ENCODE data around the gene MPZL1. TPM values are rescaled to one million over a fixed set of nuclear protein-coding genes. Genes with fewer than 3 reads are reported as not detected.

Gene MPZL1
- total RNA-seq, 1 experiment from 2014 or later = 52.9 TPM

DNA sequence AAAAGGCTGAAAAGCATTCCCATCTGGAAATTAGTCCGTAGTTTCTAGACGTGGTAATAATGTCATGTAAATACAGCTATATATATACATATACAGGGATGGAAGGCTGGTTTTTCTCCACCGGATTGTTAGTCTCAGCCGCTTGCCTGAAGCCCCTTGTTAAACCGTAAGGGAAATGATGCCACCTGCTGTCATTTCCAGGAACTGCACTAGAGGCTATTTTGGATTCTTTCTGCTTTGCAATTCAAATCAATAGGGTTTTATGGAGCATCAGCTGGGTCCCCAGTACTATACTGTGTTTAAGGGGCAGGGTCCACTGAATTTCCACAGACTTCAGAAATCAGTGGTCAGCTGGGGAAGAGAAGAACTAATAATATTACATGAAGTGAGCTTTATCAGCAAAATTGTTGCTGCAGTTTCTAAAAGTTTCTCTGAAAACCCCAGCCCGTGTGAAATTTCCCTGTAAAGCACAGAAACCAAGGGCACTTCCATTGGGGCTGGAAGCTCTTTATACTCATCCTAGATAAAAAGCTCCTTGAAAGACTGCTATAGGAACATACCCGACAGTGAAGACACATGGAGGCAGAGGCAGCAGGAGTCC is 33.8 kb upstream of the MPZL1 start:
- ATAC-seq = peak; percentile 86
- H3K9me2 ChIP-seq (ENCODE audit: insufficient read depth) = no peaks in the 10 kb centered on the region
- H4K20me1 ChIP-seq (ENCODE audit: insufficient read depth) = no peaks in the 10 kb centered on the region
- peak; percentile 72 for DNase-seq (ENCODE audit: low read depth, low spot score)
- intact Hi-C loops (cut with micrococcal nuclease) = loop anchor here (1.0 to 5.0 kb wide), 3 partner anchors 88 to 621 kb away; no protein-coding TSS in a partner anchor
- H3K27ac ChIP-seq (ENCODE audit: low read depth, low read length) = no peak overlapping the region
- no peak overlapping the region for H3K4me3 ChIP-seq (replicated peaks in 1 of 2; ENCODE audit: low read depth in 1 of 2, low read length in 2 of 2)
- no peaks in the 10 kb centered on the region for H3K36me3 ChIP-seq (ENCODE audit: control insufficient read depth in 1 of 2, insufficient read depth in 2 of 2, low read length in 2 of 2)
- no TSS peak for BruUV-seq (replicated peaks)
- peak overlapping the region; percentile 14 for H2AFZ ChIP-seq (ENCODE audit: low read depth, low read length, poor library complexity, severe bottlenecking)
- H3K9me3 ChIP-seq (ENCODE audit: control insufficient read depth in 1 of 2, insufficient read depth in 1 of 2, low read depth in 1 of 2, low read length in 2 of 2) = no peaks in the 10 kb centered on the region
- no peaks in the 10 kb centered on the region for H3K27me3 ChIP-seq (ENCODE audit: insufficient read depth, low read length)
- no peaks in the 10 kb centered on the region for H3K4me1 ChIP-seq (ENCODE audit: control insufficient read depth in 1 of 2, insufficient read depth in 2 of 2, low read length in 2 of 2)
- TF ChIP-seq, protein P1, sequence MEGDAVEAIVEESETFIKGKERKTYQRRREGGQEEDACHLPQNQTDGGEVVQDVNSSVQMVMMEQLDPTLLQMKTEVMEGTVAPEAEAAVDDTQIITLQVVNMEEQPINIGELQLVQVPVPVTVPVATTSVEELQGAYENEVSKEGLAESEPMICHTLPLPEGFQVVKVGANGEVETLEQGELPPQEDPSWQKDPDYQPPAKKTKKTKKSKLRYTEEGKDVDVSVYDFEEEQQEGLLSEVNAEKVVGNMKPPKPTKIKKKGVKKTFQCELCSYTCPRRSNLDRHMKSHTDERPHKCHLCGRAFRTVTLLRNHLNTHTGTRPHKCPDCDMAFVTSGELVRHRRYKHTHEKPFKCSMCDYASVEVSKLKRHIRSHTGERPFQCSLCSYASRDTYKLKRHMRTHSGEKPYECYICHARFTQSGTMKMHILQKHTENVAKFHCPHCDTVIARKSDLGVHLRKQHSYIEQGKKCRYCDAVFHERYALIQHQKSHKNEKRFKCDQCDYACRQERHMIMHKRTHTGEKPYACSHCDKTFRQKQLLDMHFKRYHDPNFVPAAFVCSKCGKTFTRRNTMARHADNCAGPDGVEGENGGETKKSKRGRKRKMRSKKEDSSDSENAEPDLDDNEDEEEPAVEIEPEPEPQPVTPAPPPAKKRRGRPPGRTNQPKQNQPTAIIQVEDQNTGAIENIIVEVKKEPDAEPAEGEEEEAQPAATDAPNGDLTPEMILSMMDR (IDR thresholded peaks at IDR 0.05 in 2 of 3, conservative IDR thresholded peaks at IDR 0.05 in 1 of 3; ENCODE audit: borderline replicate concordance in 1 of 3, insufficient read depth in 1 of 3, low read depth in 2 of 3, low read length in 2 of 3) = peak; percentile 83 to 89 (median 85)
- TF ChIP-seq EZH2phosphoT487 (IDR thresholded peaks at IDR 0.05; ENCODE audit: borderline replicate concordance) (no peak), JUND (IDR thresholded peaks at IDR 0.05) (no peak), RAD21 (IDR thresholded peaks at IDR 0.05; ENCODE audit: low read depth) (peak; percentile 89)
- H3K9ac ChIP-seq (ENCODE audit: low read length) = no peak overlapping the region
- ChIA-PET POLR2A (no interaction called here), CTCF (interaction anchor here (0.7 to 3.1 kb wide), 6 partner anchors 22 to 233 kb away, joined by 3 to 44 read pairs (median 4); no protein-coding TSS in a partner anchor), RAD21 (ENCODE audit: low non-redundant PET in 1 of 2, low total read pairs in 2 of 2, uncharacterized antibody in 2 of 2, unreplicated experiment in 2 of 2) (interaction anchor here in 1 of 2 experiments (1.6 kb wide), 1 partner anchor 87 kb away, joined by 6 read pairs; no protein-coding TSS in a partner anchor)
- no peak overlapping the region for H3K4me2 ChIP-seq (ENCODE audit: low read length)
- no peaks in the 10 kb centered on the region for H3K79me2 ChIP-seq (ENCODE audit: insufficient read depth, low read length)

DNA sequence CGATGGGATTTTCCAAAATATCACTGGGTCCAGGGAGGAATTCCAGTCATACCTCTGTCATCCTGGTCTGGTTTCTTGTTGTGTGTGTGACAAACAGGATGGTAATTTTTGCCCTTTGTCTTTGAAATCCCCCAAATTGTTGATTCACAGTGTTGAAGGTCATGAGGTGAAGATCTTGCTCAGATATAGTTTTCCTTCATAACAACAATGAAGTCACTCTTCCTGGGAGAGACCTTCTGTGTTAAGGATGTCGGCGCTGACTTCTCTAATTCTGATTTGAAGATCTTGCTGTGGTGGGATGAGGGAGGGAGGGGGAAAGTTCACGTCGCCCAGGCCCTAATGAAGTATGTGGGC is 32.2 kb upstream of the MPZL1 start:
- no peak for DNase-seq (ENCODE audit: low read depth, low spot score)
- no peak overlapping the region for H3K4me3 ChIP-seq (replicated peaks in 1 of 2; ENCODE audit: low read depth in 1 of 2, low read length in 2 of 2)
- H3K27ac ChIP-seq (ENCODE audit: low read depth, low read length) = no peak overlapping the region
- H3K9me3 ChIP-seq (ENCODE audit: control insufficient read depth in 1 of 2, insufficient read depth in 1 of 2, low read depth in 1 of 2, low read length in 2 of 2) = no peaks in the 10 kb centered on the region
- BruUV-seq (replicated peaks) = no TSS peak
- no peaks in the 10 kb centered on the region for H3K79me2 ChIP-seq (ENCODE audit: insufficient read depth, low read length)
- H3K27me3 ChIP-seq (ENCODE audit: insufficient read depth, low read length) = no peaks in the 10 kb centered on the region
- H3K9me2 ChIP-seq (ENCODE audit: insufficient read depth) = no peaks in the 10 kb centered on the region
- intact Hi-C loops (cut with micrococcal nuclease) = loop anchor here (5.0 kb wide), 1 partner anchor 622 kb away; no protein-coding TSS in a partner anchor
- H2AFZ ChIP-seq (ENCODE audit: low read depth, low read length, poor library complexity, severe bottlenecking) = no peak overlapping the region
- TF ChIP-seq SP1 (IDR thresholded peaks at IDR 0.05; ENCODE audit: low read depth) (no peak), ELF1 (IDR thresholded peaks at IDR 0.05; ENCODE audit: borderline replicate concordance, low read depth) (no peak), SIN3A (IDR thresholded peaks at IDR 0.05; ENCODE audit: low read depth) (no peak)
- ChIA-PET RAD21 (ENCODE audit: low non-redundant PET in 1 of 2, low total read pairs in 2 of 2, uncharacterized antibody in 2 of 2, unreplicated experiment in 2 of 2) (no interaction called here), POLR2A (no interaction called here), CTCF (no interaction called here)
- no peak overlapping the region for H3K4me2 ChIP-seq (ENCODE audit: low read length)
- no peaks in the 10 kb centered on the region for H4K20me1 ChIP-seq (ENCODE audit: insufficient read depth)
- no peaks in the 10 kb centered on the region for H3K36me3 ChIP-seq (ENCODE audit: control insufficient read depth in 1 of 2, insufficient read depth in 2 of 2, low read length in 2 of 2)
- H3K9ac ChIP-seq (ENCODE audit: low read length) = no peak overlapping the region
- H3K4me1 ChIP-seq (ENCODE audit: control insufficient read depth in 1 of 2, insufficient read depth in 2 of 2, low read length in 2 of 2) = no peaks in the 10 kb centered on the region
- no peak for ATAC-seq
